HEK293 (cell line): ENCODE data around the gene ENTREP3.

Experiments used
- HOXC10 ChIP-seq: sonication (generic); formaldehyde crosslinking; IDR thresholded peaks from 2 replicates; pipeline ENCODE4 v1.8.1; 2023; ENCODE audit warnings: mild to moderate bottlenecking, missing genetic modification reagents
- IKZF3 ChIP-seq: fragments of 450-650 bp; IDR thresholded peaks from 2 replicates; pipeline ENCODE4 v1.5.0; 2018; ENCODE audit warnings: missing biosample characterization, mild to moderate bottlenecking, missing genetic modification characterization, moderate library complexity
- KLF10 ChIP-seq: fragments of 450-650 bp; IDR thresholded peaks from 2 replicates; pipeline ENCODE4 v1.5.1; 2018; ENCODE audit warnings: missing biosample characterization, mild to moderate bottlenecking, missing genetic modification characterization
- MYNN ChIP-seq: fragments of 450-650 bp; formaldehyde crosslinking; IDR thresholded peaks from 2 replicates; pipeline ENCODE4 v1.5.1; 2016; ENCODE audit warnings: missing biosample characterization, missing genetic modification characterization, borderline replicate concordance
- OVOL3 ChIP-seq: fragments of 450-650 bp; formaldehyde crosslinking; IDR thresholded peaks from 2 replicates; pipeline ENCODE4 v1.5.1; 2016; ENCODE audit warnings: missing biosample characterization, missing genetic modification characterization
- SALL2 ChIP-seq: fragments of 450-650 bp; formaldehyde crosslinking; IDR thresholded peaks from 2 replicates; pipeline ENCODE4 v1.5.0; 2017; ENCODE audit warnings: missing biosample characterization, mild to moderate bottlenecking, missing genetic modification characterization, borderline replicate concordance
- SP2 ChIP-seq: fragments of 450-650 bp; formaldehyde crosslinking; IDR thresholded peaks from 2 replicates; pipeline ENCODE4 v1.5.1; 2016; ENCODE audit warnings: missing biosample characterization, missing genetic modification characterization
- YY2 ChIP-seq: fragments of 450-650 bp; formaldehyde crosslinking; IDR thresholded peaks from 2 replicates; pipeline ENCODE4 v1.5.1; 2016; ENCODE audit warnings: missing biosample characterization, missing genetic modification characterization
- ZBTB21 ChIP-seq: fragments of 450-650 bp; formaldehyde crosslinking; IDR thresholded peaks from 2 replicates; pipeline ENCODE4 v1.5.1; 2017; ENCODE audit warnings: missing biosample characterization, missing genetic modification characterization
- ZBTB48 ChIP-seq: fragments of 450-650 bp; formaldehyde crosslinking; IDR thresholded peaks from 2 replicates; pipeline ENCODE4 v1.5.1; 2016; ENCODE audit warnings: missing biosample characterization, missing genetic modification characterization
- ZBTB7A ChIP-seq: fragments of 450-650 bp; formaldehyde crosslinking; IDR thresholded peaks from 2 replicates; pipeline ENCODE4 v1.5.1; 2016; ENCODE audit warnings: low read depth, missing biosample characterization, missing genetic modification characterization
- ZBTB8A ChIP-seq: fragments of 450-650 bp; formaldehyde crosslinking; IDR thresholded peaks from 2 replicates; pipeline ENCODE4 v1.5.1; 2016; ENCODE audit warnings: missing biosample characterization, missing genetic modification characterization
- ZFP3 ChIP-seq: fragments of 450-650 bp; formaldehyde crosslinking; IDR thresholded peaks from 2 replicates; pipeline ENCODE4 v1.5.1; 2016; ENCODE audit warnings: low read depth, missing biosample characterization, missing genetic modification characterization
- ZFP41 ChIP-seq: fragments of 450-650 bp; formaldehyde crosslinking; IDR thresholded peaks from 2 replicates; pipeline ENCODE4 v1.5.1; 2016; ENCODE audit warnings: missing biosample characterization, missing genetic modification characterization, borderline replicate concordance
- ZFP69B ChIP-seq: fragments of 450-650 bp; formaldehyde crosslinking; IDR thresholded peaks from 2 replicates; pipeline ENCODE4 v1.5.1; 2016; ENCODE audit warnings: missing biosample characterization, missing genetic modification characterization
- ZNF114 ChIP-seq: fragments of 450-650 bp; formaldehyde crosslinking; IDR thresholded peaks from 2 replicates; pipeline ENCODE4 v1.5.0; 2017; ENCODE audit warnings: missing biosample characterization, missing genetic modification characterization
- ZNF121 ChIP-seq: fragments of 450-650 bp; formaldehyde crosslinking; IDR thresholded peaks from 2 replicates; pipeline ENCODE4 v1.5.1; 2016; ENCODE audit warnings: missing biosample characterization, missing genetic modification characterization
- ZNF155 ChIP-seq: fragments of 450-650 bp; formaldehyde crosslinking; IDR thresholded peaks from 2 replicates; pipeline ENCODE4 v1.5.1; 2016; ENCODE audit warnings: missing biosample characterization, missing genetic modification characterization
- ZNF19 ChIP-seq: fragments of 450-650 bp; formaldehyde crosslinking; IDR thresholded peaks from 2 replicates; pipeline ENCODE4; 2016; ENCODE audit warnings: missing biosample characterization, missing genetic modification characterization, low read depth
- ZNF211 ChIP-seq: fragments of 450-650 bp; formaldehyde crosslinking; IDR thresholded peaks from 2 replicates; pipeline ENCODE4 v1.5.1; 2016; ENCODE audit warnings: low read depth, missing biosample characterization, missing genetic modification characterization
- ZNF266 ChIP-seq: fragments of 450-650 bp; formaldehyde crosslinking; IDR thresholded peaks from 2 replicates; pipeline ENCODE4 v1.5.1; 2016; ENCODE audit warnings: missing biosample characterization, missing genetic modification characterization, low read depth
- ZNF292 ChIP-seq: fragments of 450-650 bp; formaldehyde crosslinking; IDR thresholded peaks from 2 replicates; pipeline ENCODE4 v1.5.1; 2016; ENCODE audit warnings: low read depth, missing biosample characterization, missing genetic modification characterization, borderline replicate concordance
- ZNF391 ChIP-seq: fragments of 450-650 bp; formaldehyde crosslinking; IDR thresholded peaks from 2 replicates; pipeline ENCODE4 v1.5.1; 2016; ENCODE audit warnings: low read depth, missing biosample characterization, missing genetic modification characterization, borderline replicate concordance
- ZNF394 ChIP-seq: fragments of 450-650 bp; formaldehyde crosslinking; IDR thresholded peaks from 2 replicates; pipeline ENCODE4 v1.5.1; 2016; ENCODE audit warnings: missing biosample characterization, missing genetic modification characterization, mild to moderate bottlenecking, moderate library complexity, borderline replicate concordance
- ZNF433 ChIP-seq: fragments of 450-650 bp; formaldehyde crosslinking; IDR thresholded peaks from 2 replicates; pipeline ENCODE4 v1.5.1; 2016; ENCODE audit warnings: missing biosample characterization, missing genetic modification characterization, low read depth
- ZNF521 ChIP-seq: fragments of 450-650 bp; formaldehyde crosslinking; IDR thresholded peaks from 2 replicates; pipeline ENCODE4 v1.5.1; 2017; ENCODE audit warnings: missing biosample characterization, mild to moderate bottlenecking, missing genetic modification characterization
- ZNF558 ChIP-seq: fragments of 450-650 bp; formaldehyde crosslinking; IDR thresholded peaks from 2 replicates; pipeline ENCODE4 v1.5.1; 2016; ENCODE audit warnings: missing biosample characterization, missing genetic modification characterization
- ZNF571 ChIP-seq: fragments of 450-650 bp; formaldehyde crosslinking; IDR thresholded peaks from 2 replicates; pipeline ENCODE4 v1.5.0; 2017; ENCODE audit warnings: missing biosample characterization, missing genetic modification characterization
- ZNF621 ChIP-seq: fragments of 450-650 bp; formaldehyde crosslinking; IDR thresholded peaks from 2 replicates; pipeline ENCODE4 v1.5.1; 2017; ENCODE audit warnings: missing biosample characterization, missing genetic modification characterization
- ZNF664 ChIP-seq: fragments of 450-650 bp; formaldehyde crosslinking; IDR thresholded peaks from 2 replicates; pipeline ENCODE4 v1.5.1; 2016; ENCODE audit warnings: missing biosample characterization, missing genetic modification characterization
- ZNF768 ChIP-seq: fragments of 450-650 bp; formaldehyde crosslinking; IDR thresholded peaks from 2 replicates; pipeline ENCODE4 v1.5.1; 2018; ENCODE audit warnings: missing biosample characterization, mild to moderate bottlenecking, missing genetic modification characterization
- ZNF785 ChIP-seq: fragments of 450-650 bp; formaldehyde crosslinking; IDR thresholded peaks from 2 replicates; pipeline ENCODE4 v1.5.1; 2016; ENCODE audit warnings: missing biosample characterization, missing genetic modification characterization
- ZNF791 ChIP-seq: fragments of 450-650 bp; formaldehyde crosslinking; IDR thresholded peaks from 2 replicates; pipeline ENCODE4 v1.5.1; 2016; ENCODE audit warnings: missing biosample characterization, missing genetic modification characterization
- ZSCAN23 ChIP-seq: fragments of 450-650 bp; formaldehyde crosslinking; IDR thresholded peaks from 2 replicates; pipeline ENCODE4 v1.5.1; 2016; ENCODE audit warnings: missing biosample characterization, missing genetic modification characterization
- ZXDB ChIP-seq: fragments of 450-650 bp; formaldehyde crosslinking; IDR thresholded peaks from 2 replicates; pipeline ENCODE4 v1.5.1; 2016; ENCODE audit warnings: missing biosample characterization, missing genetic modification characterization
- TF ChIP-seq, protein P1 (sequence below): fragments of 450-650 bp; formaldehyde crosslinking; IDR thresholded peaks from 2 replicates; pipeline ENCODE4 v1.5.1; 2016; ENCODE audit warnings: missing biosample characterization, missing genetic modification characterization
- TF ChIP-seq, protein P2 (sequence below): fragments of 450-650 bp; formaldehyde crosslinking; IDR thresholded peaks from 2 replicates; pipeline ENCODE4 v1.5.1; 2016; ENCODE audit warnings: missing biosample characterization, missing genetic modification characterization
- TF ChIP-seq, protein P3 (sequence below): fragments of 450-650 bp; formaldehyde crosslinking; IDR thresholded peaks from 2 replicates; pipeline ENCODE4 v1.5.1; 2017; ENCODE audit warnings: missing biosample characterization, missing genetic modification characterization
- TF ChIP-seq, protein P4 (sequence below): fragments of 450-650 bp; formaldehyde crosslinking; IDR thresholded peaks from 2 replicates; pipeline ENCODE4 v1.5.1; 2017; ENCODE audit warnings: missing biosample characterization, missing genetic modification characterization

The ENTREP3 gene

DNA sequence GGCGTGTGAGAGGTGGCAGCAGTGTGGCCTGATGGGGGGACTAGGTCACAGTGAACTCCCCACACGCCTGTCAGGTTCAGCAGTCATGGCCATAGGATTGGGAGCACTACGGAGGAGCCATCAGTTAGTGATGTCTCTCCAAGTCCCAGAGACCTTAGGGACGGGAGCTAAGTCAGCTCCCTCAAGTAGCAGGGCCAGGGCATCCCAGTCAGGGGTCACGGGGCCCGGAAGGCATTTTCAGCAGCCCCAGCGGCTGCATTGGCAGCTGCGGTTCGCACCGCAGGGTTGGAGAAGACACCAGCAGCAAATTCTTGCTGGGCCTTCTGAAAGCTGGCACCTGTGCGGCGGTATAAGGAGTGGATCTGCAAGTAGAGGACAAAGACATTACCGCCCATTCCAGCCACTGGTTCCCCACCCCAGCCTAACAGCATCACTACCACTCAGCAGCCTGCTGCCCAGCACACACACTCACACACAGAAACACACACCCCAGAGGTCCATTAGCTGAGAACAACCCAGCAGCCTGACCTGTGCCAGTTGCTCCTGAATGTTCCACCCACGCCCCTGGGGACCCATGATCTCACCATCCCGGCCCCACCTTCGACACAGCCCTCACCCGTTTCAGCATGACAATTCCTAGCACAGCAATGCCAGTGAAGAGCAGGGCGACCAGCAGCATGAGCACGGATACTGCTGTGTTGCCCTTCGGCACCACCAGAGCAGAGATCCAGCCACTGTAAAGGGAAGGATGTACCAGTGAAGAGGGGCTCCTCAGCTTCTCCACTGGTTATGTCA is 972 bp upstream of the ENTREP3 start (continued):
- TF ChIP-seq ZBTB21, result no peak
- no peak for TF ChIP-seq ZSCAN23 (tag by site-specific recombination)
- no peak for TF ChIP-seq YY2 (tag by site-specific recombination)
- TF ChIP-seq ZFP69B (tag by site-specific recombination), result peak; percentile 76
- no peak for TF ChIP-seq ZNF19 (tag by site-specific recombination)
- no peak for TF ChIP-seq ZNF785 (tag by site-specific recombination)
- no peak for TF ChIP-seq HOXC10 (CRISPR knock-in tag)
- TF ChIP-seq, protein P1, sequence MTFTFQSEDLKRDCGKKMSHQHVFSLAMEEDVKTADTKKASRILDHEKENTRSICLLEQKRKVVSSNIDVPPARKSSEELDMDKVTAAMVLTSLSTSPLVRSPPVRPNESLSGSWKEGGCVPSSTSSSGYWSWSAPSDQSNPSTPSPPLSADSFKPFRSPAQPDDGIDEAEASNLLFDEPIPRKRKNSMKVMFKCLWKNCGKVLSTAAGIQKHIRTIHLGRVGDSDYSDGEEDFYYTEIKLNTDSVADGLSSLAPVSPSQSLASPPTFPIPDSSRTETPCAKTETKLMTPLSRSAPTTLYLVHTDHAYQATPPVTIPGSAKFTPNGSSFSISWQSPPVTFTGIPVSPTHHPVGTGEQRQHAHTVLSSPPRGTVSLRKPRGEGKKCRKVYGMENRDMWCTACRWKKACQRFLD, result no peak
- no peak for TF ChIP-seq ZNF391 (tag by site-specific recombination)
- no peak for TF ChIP-seq ZBTB8A (tag by site-specific recombination)
- peak; percentile 25; the same call in 1 of the 2 replicates for TF ChIP-seq ZBTB48 (tag by site-specific recombination)
- TF ChIP-seq ZNF292 (tag by site-specific recombination), result no peak
- TF ChIP-seq MYNN (tag by site-specific recombination), result no peak
- TF ChIP-seq, protein P2, sequence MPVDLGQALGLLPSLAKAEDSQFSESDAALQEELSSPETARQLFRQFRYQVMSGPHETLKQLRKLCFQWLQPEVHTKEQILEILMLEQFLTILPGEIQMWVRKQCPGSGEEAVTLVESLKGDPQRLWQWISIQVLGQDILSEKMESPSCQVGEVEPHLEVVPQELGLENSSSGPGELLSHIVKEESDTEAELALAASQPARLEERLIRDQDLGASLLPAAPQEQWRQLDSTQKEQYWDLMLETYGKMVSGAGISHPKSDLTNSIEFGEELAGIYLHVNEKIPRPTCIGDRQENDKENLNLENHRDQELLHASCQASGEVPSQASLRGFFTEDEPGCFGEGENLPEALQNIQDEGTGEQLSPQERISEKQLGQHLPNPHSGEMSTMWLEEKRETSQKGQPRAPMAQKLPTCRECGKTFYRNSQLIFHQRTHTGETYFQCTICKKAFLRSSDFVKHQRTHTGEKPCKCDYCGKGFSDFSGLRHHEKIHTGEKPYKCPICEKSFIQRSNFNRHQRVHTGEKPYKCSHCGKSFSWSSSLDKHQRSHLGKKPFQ (tag by site-specific recombination), result no peak
- TF ChIP-seq IKZF3, result no peak
- peak; percentile 79; the same call in 1 of the 2 replicates for TF ChIP-seq ZNF394 (tag by site-specific recombination)
- TF ChIP-seq ZNF664, result no peak
- TF ChIP-seq ZNF621 (tag by site-specific recombination), result no peak
- TF ChIP-seq, protein P3, sequence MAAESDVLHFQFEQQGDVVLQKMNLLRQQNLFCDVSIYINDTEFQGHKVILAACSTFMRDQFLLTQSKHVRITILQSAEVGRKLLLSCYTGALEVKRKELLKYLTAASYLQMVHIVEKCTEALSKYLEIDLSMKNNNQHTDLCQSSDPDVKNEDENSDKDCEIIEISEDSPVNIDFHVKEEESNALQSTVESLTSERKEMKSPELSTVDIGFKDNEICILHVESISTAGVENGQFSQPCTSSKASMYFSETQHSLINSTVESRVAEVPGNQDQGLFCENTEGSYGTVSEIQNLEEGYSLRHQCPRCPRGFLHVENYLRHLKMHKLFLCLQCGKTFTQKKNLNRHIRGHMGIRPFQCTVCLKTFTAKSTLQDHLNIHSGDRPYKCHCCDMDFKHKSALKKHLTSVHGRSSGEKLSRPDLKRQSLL, result no peak
- TF ChIP-seq ZNF791 (tag by site-specific recombination), result no peak
- TF ChIP-seq ZNF155 (tag by site-specific recombination), result no peak
- no peak for TF ChIP-seq KLF10
- no peak for TF ChIP-seq ZNF433 (tag by site-specific recombination)
- TF ChIP-seq ZNF266, result no peak
- TF ChIP-seq ZNF768, result no peak
- no peak for TF ChIP-seq OVOL3
- no peak for TF ChIP-seq ZXDB (tag by site-specific recombination)
- TF ChIP-seq SP2 (tag by site-specific recombination), result peak; percentile 4; the same call in 1 of the 2 replicates
- no peak for TF ChIP-seq ZNF558
- TF ChIP-seq ZFP3 (tag by site-specific recombination), result no peak
- TF ChIP-seq ZNF521, result no peak
- TF ChIP-seq ZFP41, result no peak
- TF ChIP-seq, protein P4, sequence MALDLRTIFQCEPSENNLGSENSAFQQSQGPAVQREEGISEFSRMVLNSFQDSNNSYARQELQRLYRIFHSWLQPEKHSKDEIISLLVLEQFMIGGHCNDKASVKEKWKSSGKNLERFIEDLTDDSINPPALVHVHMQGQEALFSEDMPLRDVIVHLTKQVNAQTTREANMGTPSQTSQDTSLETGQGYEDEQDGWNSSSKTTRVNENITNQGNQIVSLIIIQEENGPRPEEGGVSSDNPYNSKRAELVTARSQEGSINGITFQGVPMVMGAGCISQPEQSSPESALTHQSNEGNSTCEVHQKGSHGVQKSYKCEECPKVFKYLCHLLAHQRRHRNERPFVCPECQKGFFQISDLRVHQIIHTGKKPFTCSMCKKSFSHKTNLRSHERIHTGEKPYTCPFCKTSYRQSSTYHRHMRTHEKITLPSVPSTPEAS (tag by site-specific recombination), result no peak; the same call in 1 of the 2 replicates
- TF ChIP-seq ZNF121 (tag by site-specific recombination), result no peak
- TF ChIP-seq SALL2 (tag by site-specific recombination), result no peak
- no peak for TF ChIP-seq ZBTB7A (tag by site-specific recombination)
- no peak for TF ChIP-seq ZNF211
- TF ChIP-seq ZNF571 (tag by site-specific recombination), result no peak
- no peak for TF ChIP-seq ZNF114 (tag by site-specific recombination)
